ENCODE results near the gene SEPHS2. TPM values are rescaled to one million over a fixed set of nuclear protein-coding genes. Genes with fewer than 3 reads are reported as not detected.

Gene SEPHS2
- total RNA-seq = 11.8 and 14.5 TPM in 2 replicates

GRCh38 chr16:30445408-30446202, at the start of gene SEPHS2:
SEPHS2 (minus strand) TSS chr16:30445874; CDS start chr16:30445727, 147 bp downstream.

GRCh38 chr16:30472328-30472942, 26.8 kb upstream of the SEPHS2 start, which contains the start of gene ITGAL:
ITGAL (plus strand) TSS chr16:30472742; CDS start chr16:30472838, 96 bp downstream.

GRCh38 chr16:30429678-30430427, 15.8 kb downstream of the SEPHS2 start, which contains the start of gene DCTPP1:
DCTPP1 (minus strand) TSS chr16:30430030; CDS start chr16:30429980, 50 bp downstream.

GRCh38 chr16:30407102-30407803, 38.4 kb downstream of the SEPHS2 start, which contains the start of gene ZNF771:
ZNF771 (plus strand) TSS chr16:30407606; CDS start chr16:30408054, 448 bp downstream.

GRCh38 chr16:30395155-30395991, 50.3 kb downstream of the SEPHS2 start, which contains the start of gene ZNF48:
ZNF48 (plus strand) TSS chr16:30395420; CDS start chr16:30395795, 375 bp downstream.

Other genes with a start within 250 kb of the SEPHS2 start
- 1.3 and 1.7 TPM in 2 replicates for gene SULT1A3, start 246.6 kb downstream of the SEPHS2 start, total RNA-seq
- gene NPIPB13, start 197.4 kb downstream of the SEPHS2 start, total RNA-seq = 1.1 and 1.7 TPM in 2 replicates
- 31.2 and 40.7 TPM in 2 replicates for gene CD2BP2, start 90.6 kb downstream of the SEPHS2 start, total RNA-seq
- 21.3 and 25.2 TPM in 2 replicates for gene TBC1D10B, start 75.4 kb downstream of the SEPHS2 start, total RNA-seq
- 0.95 TPM in 1 of 2 replicates, not detected in the other for gene MYL11, start 71.1 kb downstream of the SEPHS2 start, total RNA-seq
- under 0.01 and 0.26 TPM in 2 replicates for gene SEPTIN1, start 63.3 kb downstream of the SEPHS2 start, total RNA-seq
- 3.1 and 4.4 TPM in 2 replicates for gene ZNF48, start 50.5 kb downstream of the SEPHS2 start, total RNA-seq
- gene ZNF771, start 38.3 kb downstream of the SEPHS2 start, total RNA-seq = 9.6 and 13.6 TPM in 2 replicates
- gene DCTPP1, start 15.8 kb downstream of the SEPHS2 start, total RNA-seq = 6.0 and 12.0 TPM in 2 replicates
- gene ITGAL, start 26.9 kb upstream of the SEPHS2 start, total RNA-seq = not detected in 2 replicates
- gene ZNF768, start 80.7 kb upstream of the SEPHS2 start, total RNA-seq = 12.3 and 15.3 TPM in 2 replicates
- 4.2 and 6.3 TPM in 2 replicates for gene ZNF747, start 89.0 kb upstream of the SEPHS2 start, total RNA-seq
- 2.0 and 2.3 TPM in 2 replicates for gene ZNF764, start 112.5 kb upstream of the SEPHS2 start, total RNA-seq
- 5.8 and 13.6 TPM in 2 replicates for gene ZNF688, start 125.8 kb upstream of the SEPHS2 start, total RNA-seq
- gene ZNF785, start 139.8 kb upstream of the SEPHS2 start, total RNA-seq = 6.8 and 7.1 TPM in 2 replicates
- 2.5 and 2.7 TPM in 2 replicates for gene ZNF689, start 164.5 kb upstream of the SEPHS2 start, total RNA-seq
- gene PRR14, start 205.1 kb upstream of the SEPHS2 start, total RNA-seq = 3.3 and 3.8 TPM in 2 replicates
- gene FBRS, start 212.6 kb upstream of the SEPHS2 start, total RNA-seq = 10.2 and 12.5 TPM in 2 replicates

Measured in bronchial smooth muscle cell (primary cell).